Muscle of leg (tissue), 11 donors: ENCODE results near the gene BAZ2B. TPM values are rescaled to one million over a fixed set of nuclear protein-coding genes. Genes with fewer than 3 reads are reported as not detected.

Source experiments
- DNase-seq: peaks from one replicate; pipeline ENCODE4 v3.0.0; 2013
- H3K27ac ChIP-seq: one replicate; pipeline ENCODE4 v1.5.1; 2013; ENCODE audit warnings: mild to moderate bottlenecking, low read length, control low read depth
- H3K27me3 ChIP-seq: one replicate; pipeline ENCODE4 v1.6.1; 2013; ENCODE audit warnings: low read length; ENCODE audit not compliant: control insufficient read depth, insufficient read depth
- H3K36me3 ChIP-seq: one replicate; pipeline ENCODE4 v1.6.1; 2013; ENCODE audit warnings: low read length; ENCODE audit not compliant: control insufficient read depth, insufficient read depth
- H3K4me1 ChIP-seq: one replicate; pipeline ENCODE4 v1.6.1; 2013; ENCODE audit warnings: low read length; ENCODE audit not compliant: control insufficient read depth, insufficient read depth
- H3K4me3 ChIP-seq: one replicate; pipeline ENCODE4 v1.5.1; 2013; ENCODE audit warnings: low read length, control low read depth
- H3K9me3 ChIP-seq: replicated peaks from 2 replicates; pipeline ENCODE4 v1.6.1; 2013; ENCODE audit warnings: low read depth, low read length; ENCODE audit not compliant: control insufficient read depth
- WGBS: methylation state at CpG from one replicate; pipeline ENCODE4 v1.1.5; 2013; ENCODE audit warnings: missing lambda C conversion rate; ENCODE audit not compliant: insufficient coverage; 5-methylcytosine and 5-hydroxymethylcytosine counted together
- polyA plus RNA-seq, 8 donors: library from polyadenylated mRNA; unstranded; fragments of 120-200 nt; gene quantifications; one replicate each; pipeline versions ENCODE4 v1.2.1 to v1.2.3, GENCODE V29; 2013; ENCODE audit warnings: inconsistent platforms in 1 of 8, low replicate concordance in 1 of 8; ENCODE audit not compliant: insufficient read length in 8 of 8, insufficient read depth in 1 of 8
- total RNA-seq: library from RNA; stranded (reverse); fragments of 120-200 nt; gene quantifications from one replicate; pipeline ENCODE4 v1.2.4, GENCODE V29; 2013

The BAZ2B gene
- total and polyA plus RNA-seq, 9 donors = 20.8 to 60.5 (median 33.6) TPM

- DNase-seq = no peak
- H3K27ac ChIP-seq = no peak overlapping the region
- peaks cover 13% of the 10 kb centered on the region for H3K36me3 ChIP-seq
- no peaks in the 10 kb centered on the region for H3K4me1 ChIP-seq
- no peaks in the 10 kb centered on the region for H3K27me3 ChIP-seq
- no peak overlapping the region for H3K4me3 ChIP-seq
- no peaks in the 10 kb centered on the region for H3K9me3 ChIP-seq
Measured at GRCh38 chr2:159439421-159439820, 176.9 kb downstream of the BAZ2B start.

DNA sequence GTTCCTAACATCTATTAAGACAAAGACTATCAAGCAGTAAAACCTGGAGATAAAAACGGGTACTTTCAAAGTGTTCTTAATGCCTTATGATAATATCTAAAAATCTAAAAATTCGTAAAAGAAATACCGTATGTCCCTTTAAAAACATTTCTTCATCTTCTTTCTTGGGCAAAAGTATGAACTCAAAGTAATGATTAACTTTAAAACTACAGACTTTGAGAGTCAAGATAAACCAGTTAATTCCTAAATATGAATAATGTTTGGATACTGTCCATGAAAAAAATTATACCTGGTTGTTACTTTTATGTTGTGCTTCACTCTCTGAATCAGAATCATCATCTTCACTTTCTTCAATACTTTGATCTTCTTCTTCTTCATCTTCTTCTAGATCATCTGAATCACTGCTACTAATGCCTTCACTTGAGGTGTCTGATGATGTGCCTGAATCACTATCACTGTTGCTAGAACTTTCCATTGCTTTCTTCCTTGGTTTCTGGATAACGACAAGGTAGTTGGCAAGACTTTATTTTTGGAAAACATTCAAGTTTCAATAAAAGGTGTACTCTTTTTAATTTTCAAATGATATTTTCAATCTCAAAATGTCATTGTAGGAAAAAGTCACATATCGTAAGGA is 177.5 kb downstream of the BAZ2B start:
- Histone ChIP-seq H3K9me3 (no peaks in the 10 kb centered on the region), H3K27me3 (no peaks in the 10 kb centered on the region), H3K27ac (no peak overlapping the region), H3K4me1 (no peaks in the 10 kb centered on the region), H3K4me3 (no peak overlapping the region), H3K36me3 (peaks cover 9% of the 10 kb centered on the region)
- no CpG with 5 or more reads among the region's 5 CpGs for WGBS
- DNase-seq = no peak

DNA sequence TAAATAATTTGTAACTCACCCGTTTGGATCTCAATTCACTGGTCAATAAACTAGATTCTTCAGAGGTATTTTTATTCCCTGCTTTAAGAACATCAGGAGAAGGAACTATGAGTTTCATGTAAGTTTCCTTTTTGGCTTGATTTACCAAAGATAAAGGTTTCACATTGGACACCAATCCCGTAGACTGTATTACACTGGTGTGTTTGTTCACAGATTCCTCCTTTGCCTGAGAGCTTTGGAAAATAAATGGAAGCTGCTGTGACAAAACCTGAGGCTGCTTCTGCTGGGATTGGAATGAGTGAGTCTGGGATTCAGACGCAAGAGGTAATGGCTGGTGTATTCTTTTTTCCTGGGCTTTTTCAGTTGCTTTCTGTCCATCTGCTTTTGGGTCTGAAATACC is 178.1 kb downstream of the BAZ2B start:
- no peak for DNase-seq
- peaks cover 11% of the 10 kb centered on the region for H3K36me3 ChIP-seq

DNA sequence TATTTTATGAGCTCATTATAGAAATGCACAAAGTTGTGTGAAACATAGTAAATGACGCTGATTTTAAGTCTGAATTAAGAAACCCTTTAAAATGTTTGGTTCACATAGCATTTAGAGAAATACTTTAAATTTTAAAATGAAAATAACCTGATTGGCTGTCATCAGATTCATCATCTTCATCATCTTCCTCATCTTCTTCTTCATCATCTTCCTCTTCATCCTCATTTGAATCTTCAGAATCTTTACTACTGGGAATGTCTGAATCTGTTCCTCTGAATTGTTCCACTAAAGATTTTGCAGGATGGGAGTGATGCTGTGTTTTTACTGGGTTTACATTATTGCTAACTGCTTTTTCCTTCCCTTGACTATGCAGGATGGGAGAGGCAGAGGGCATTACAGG is 183.7 kb downstream of the BAZ2B start:
- no peak for DNase-seq
- no CpG with 5 or more reads among the region's 1 CpG for WGBS
- Histone ChIP-seq H3K27me3 (no peaks in the 10 kb centered on the region), H3K4me3 (no peak overlapping the region), H3K4me1 (no peaks in the 10 kb centered on the region), H3K9me3 (no peaks in the 10 kb centered on the region), H3K36me3 (peaks cover 12% of the 10 kb centered on the region), H3K27ac (no peak overlapping the region)

More for the DNA sequence above, 178.1 kb downstream of the BAZ2B start:
- H3K4me3 ChIP-seq = no peak overlapping the region
- no peak overlapping the region for H3K27ac ChIP-seq
- WGBS = 100% methylated on average over 1 of the region's 3 CpGs
- no peaks in the 10 kb centered on the region for H3K4me1 ChIP-seq
- H3K9me3 ChIP-seq = no peaks in the 10 kb centered on the region
- no peaks in the 10 kb centered on the region for H3K27me3 ChIP-seq

GRCh38 chr2:159427048-159427447 is 189.3 kb downstream of the BAZ2B start:
- H3K27ac ChIP-seq = no peak overlapping the region
- H3K4me3 ChIP-seq = no peak overlapping the region
- no peaks in the 10 kb centered on the region for H3K4me1 ChIP-seq
- DNase-seq = peak; percentile 11
- peaks cover 6% of the 10 kb centered on the region for H3K36me3 ChIP-seq
- peaks cover 4% of the 10 kb centered on the region for H3K9me3 ChIP-seq
- H3K27me3 ChIP-seq = no peaks in the 10 kb centered on the region
- no CpG with 5 or more reads among the region's 2 CpGs for WGBS

DNA sequence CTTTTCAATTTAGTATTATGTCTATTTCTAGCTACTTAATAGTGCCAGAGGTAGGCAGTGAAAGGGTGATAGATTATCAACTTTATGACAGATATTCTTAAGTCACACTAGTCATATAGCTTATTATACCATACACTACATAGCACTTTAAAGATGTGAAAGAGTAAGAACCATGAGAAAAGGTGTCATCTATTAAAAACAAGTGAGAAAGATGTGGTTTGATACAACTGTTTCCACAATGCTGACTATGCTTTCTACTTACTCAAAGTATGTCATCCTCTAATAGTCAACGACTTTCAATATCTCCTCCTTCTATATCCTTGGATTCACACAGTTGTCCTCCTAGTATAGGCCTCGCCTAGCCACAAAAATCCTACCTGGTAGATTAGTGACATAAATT is 196.9 kb downstream of the BAZ2B start:
- H3K36me3 ChIP-seq = peaks cover 2% of the 10 kb centered on the region
- WGBS = 100% methylated on average over 2 of the region's 2 CpGs
- no peaks in the 10 kb centered on the region for H3K27me3 ChIP-seq
- H3K4me1 ChIP-seq = no peaks in the 10 kb centered on the region
- no peak overlapping the region for H3K4me3 ChIP-seq
- DNase-seq = no peak
- H3K27ac ChIP-seq = no peak overlapping the region
- peaks cover 4% of the 10 kb centered on the region for H3K9me3 ChIP-seq

GRCh38 chr2:159411460-159411859 is 204.9 kb downstream of the BAZ2B start:
- Histone ChIP-seq H3K27me3 (no peaks in the 10 kb centered on the region), H3K9me3 (no peaks in the 10 kb centered on the region), H3K27ac (no peak overlapping the region), H3K4me1 (no peaks in the 10 kb centered on the region), H3K4me3 (no peak overlapping the region), H3K36me3 (peaks cover 10% of the 10 kb centered on the region)
- no peak for DNase-seq
- no CpG with 5 or more reads among the region's 1 CpG for WGBS

DNA sequence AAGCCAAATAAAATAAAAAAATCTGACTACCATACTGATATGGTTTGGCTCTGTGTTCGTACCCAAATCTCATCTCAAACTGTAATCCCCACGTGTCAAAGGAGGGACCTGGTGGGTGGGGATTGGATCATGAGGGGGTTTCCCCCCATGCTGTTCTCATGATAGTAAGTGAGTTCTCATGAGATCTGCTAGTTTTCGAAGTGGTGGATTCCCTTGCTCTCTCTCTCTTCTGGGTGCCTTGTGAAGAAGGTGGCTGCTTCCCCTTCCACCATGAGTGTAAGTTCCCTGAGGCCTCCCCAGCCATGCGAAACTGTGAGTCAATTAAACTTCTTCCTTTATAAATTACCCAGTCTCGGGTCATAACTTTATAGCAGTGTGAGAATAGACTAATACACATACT is 206.1 kb downstream of the BAZ2B start:
- no peak overlapping the region for H3K27ac ChIP-seq
- no CpG with 5 or more reads among the region's 5 CpGs for WGBS
- no peaks in the 10 kb centered on the region for H3K4me1 ChIP-seq
- H3K27me3 ChIP-seq = no peaks in the 10 kb centered on the region
- H3K36me3 ChIP-seq = peaks cover 13% of the 10 kb centered on the region
- H3K4me3 ChIP-seq = no peak overlapping the region
- no peak for DNase-seq
- H3K9me3 ChIP-seq = no peaks in the 10 kb centered on the region

- peaks cover 13% of the 10 kb centered on the region for H3K36me3 ChIP-seq
- no peaks in the 10 kb centered on the region for H3K4me1 ChIP-seq
- H3K9me3 ChIP-seq = no peaks in the 10 kb centered on the region
- DNase-seq = no peak
- H3K27me3 ChIP-seq = no peaks in the 10 kb centered on the region
- no CpG with 5 or more reads among the region's 3 CpGs for WGBS
- no peak overlapping the region for H3K27ac ChIP-seq
- H3K4me3 ChIP-seq = no peak overlapping the region
Measured at GRCh38 chr2:159409116-159409800, 207.1 kb downstream of the BAZ2B start.

DNA sequence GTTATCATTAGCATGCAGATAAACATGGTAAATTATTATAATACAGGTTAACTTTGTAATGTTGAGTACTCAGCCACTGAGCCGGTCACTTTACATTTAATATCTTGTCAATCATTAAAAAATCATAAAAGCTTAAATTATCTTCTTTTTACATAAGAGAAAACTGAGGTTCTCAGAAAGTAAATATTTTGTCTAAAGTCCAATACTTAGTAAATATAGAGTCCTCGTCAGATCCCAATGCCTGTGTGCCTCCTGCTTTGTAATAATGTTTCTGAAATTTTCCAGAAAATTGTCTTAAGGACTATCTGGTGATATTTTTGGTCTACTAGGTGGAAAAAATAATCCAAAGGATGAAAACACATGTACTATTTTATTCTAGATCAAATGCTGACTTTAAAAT is 213.6 kb downstream of the BAZ2B start:
- H3K4me1 ChIP-seq = no peaks in the 10 kb centered on the region
- DNase-seq = no peak
- WGBS = no CpG with 5 or more reads among the region's 2 CpGs
- H3K4me3 ChIP-seq = no peak overlapping the region
- H3K36me3 ChIP-seq = peaks cover 6% of the 10 kb centered on the region
- H3K9me3 ChIP-seq = no peaks in the 10 kb centered on the region
- H3K27ac ChIP-seq = no peak overlapping the region
- no peaks in the 10 kb centered on the region for H3K27me3 ChIP-seq
